ENCODE measurements around the gene CD1D.
A peak's percentile ranks its signal among the peaks of the same experiment; 100 is the strongest.
"Not testable (repeated sequence)": the region's sequence is repeated elsewhere in the genome, so short reads cannot be mapped to it uniquely, and the experiment has no call there.

CD1D gene

GRCh38 chr1:158176399-158176798, 4.3 kb upstream of the CD1D start:
- no peak for DNase-seq (ENCODE audit: low spot score)

DNA sequence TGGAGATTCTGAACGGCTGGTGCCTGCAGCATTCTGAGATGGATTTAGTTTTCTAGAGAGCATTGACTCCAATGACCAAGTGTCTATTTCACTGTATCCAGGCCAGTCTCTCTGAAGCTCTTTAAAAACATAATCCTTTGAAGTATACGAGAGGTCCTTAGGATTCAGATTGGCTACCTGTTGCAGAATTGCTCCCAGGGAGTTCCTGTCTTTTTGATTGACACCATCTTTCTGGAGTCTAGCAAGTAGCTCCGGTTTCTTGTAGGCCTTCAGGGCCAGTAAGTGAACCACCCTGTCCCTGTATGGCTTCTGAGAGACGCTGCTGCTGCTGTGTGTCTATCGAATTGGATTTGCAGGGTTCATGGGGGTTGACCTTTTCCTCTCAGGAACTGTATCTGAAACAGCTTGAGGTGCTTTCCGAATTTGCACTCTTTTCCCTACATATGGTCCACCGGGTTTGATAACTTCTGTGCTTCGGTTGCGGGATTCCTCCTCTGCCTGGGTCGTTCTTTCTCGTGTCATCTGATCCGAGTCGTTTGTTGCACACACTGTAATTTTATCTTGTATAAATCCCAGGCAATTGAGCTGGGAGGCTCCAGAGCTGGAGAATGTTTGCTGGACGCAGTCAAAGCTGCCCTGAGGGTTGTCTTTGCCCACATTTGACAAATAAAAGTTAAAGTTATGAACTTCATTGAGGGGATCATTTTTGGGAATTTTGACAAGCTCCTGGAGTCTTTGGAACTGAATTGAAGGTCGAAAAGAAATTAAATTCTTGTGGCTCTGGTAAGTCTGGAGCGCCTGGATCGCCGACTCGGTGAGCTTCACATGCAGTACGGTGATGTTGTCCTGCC, 3.6 kb upstream of the CD1D start:
- DNase-seq (ENCODE audit: low spot score): not testable (repeated sequence)

- DNase-seq (ENCODE audit: low spot score): peak; percentile 76
These were observed 2.8 kb upstream of the CD1D start for GRCh38 chr1:158177700-158178450.

GRCh38 chr1:158179301-158180041, 1.2 kb upstream of the CD1D start:
- no peak for DNase-seq (ENCODE audit: low spot score)

GRCh38 chr1:158181577-158181922, 855 bp downstream of the CD1D start:
- DNase-seq (ENCODE audit: low spot score): no peak

DNA sequence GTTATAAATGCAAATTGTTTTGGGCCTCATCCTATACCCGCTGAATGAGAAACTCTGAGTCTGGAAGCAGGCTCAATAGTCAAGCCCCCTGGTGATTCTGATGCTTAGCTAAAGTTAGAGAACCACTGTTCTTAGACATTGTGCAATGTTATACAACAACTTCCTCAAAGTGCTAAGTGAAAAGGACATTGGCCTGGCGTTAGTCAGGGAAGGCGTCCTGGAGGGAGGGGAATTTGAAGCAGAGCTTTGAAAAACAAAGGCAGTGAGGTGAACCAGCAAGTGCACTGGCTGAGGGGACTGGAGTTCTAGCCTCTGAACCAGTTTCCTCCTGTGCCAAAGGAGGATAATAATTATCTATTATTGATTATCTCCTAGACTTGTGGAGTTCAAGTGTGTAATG, 5.1 kb downstream of the CD1D start:
- DNase-seq (ENCODE audit: low spot score): no peak

DNA sequence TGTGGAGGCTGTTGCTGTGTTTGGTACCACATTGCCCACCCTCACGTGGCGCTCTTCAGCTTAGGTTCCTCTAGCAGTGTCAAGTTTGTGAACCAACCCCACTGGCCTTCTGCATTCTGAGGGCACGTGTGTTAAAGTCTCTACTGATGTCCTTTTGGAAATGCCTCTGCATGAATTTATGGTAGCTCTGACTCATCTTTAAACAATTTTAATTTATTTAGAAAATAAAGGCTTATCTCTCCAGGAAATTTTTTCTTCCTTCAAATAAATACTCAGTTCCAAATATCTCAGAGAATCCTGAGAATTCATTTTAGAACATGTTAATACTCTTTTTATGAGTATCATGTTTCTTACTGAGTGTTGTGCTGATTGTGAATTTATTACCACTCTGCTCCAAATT, 5.5 kb downstream of the CD1D start:
- DNase-seq (ENCODE audit: low spot score): no peak

GRCh38 chr1:158188611-158189010, 7.9 kb downstream of the CD1D start:
- DNase-seq (ENCODE audit: low spot score): no peak

DNA sequence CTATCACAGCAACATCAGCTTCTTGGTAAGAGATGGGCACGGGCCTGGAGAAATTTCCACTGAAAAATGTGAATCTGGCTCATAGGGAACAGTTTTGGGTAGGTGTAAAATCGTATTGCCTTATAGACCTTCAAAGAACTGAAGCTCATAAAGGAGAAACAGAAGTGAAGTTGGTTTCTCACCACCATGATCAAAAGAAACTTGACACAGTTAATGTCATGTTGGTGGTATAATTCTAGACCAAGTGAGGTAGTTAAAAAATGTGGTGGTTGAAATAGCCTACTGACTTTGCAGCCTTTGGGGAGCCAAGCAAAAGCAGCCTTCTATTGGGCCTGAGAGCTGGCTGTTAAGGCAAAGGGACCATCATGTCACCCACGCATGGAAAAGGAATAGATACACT, 8.9 kb downstream of the CD1D start:
- no peak for DNase-seq (ENCODE audit: low spot score)

- no peak for DNase-seq (ENCODE audit: low spot score)
These were observed 10.6 kb downstream of the CD1D start for GRCh38 chr1:158191299-158191698.

GRCh38 chr1:158196461-158196860, 15.8 kb downstream of the CD1D start:
- peak; percentile 13 for DNase-seq (ENCODE audit: low spot score)

- no peak for DNase-seq (ENCODE audit: low spot score)
These were observed 19.2 kb downstream of the CD1D start for GRCh38 chr1:158199849-158200248.

DNA sequence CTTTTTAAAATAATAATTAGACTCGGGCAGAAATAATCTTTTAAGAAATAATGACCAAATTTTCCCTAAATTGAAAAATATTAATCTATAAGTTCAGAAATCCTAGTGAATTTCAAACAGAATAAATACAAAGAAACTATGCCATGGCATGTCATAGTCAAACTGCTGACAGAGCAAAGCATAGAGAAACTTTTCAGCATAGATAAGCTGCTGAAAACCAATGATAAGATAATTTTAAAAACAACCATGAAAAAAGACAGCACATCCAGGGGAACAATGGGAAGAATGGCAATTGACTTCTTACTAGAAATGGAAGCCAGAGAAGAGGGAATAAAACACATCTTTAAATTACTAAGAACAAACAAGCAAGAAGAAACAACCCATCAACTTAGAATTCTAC, 19.8 kb downstream of the CD1D start:
- DNase-seq (ENCODE audit: low spot score): no peak

- DNase-seq (ENCODE audit: low spot score): peak; percentile 67
These were observed 23.2 kb downstream of the CD1D start for GRCh38 chr1:158203693-158204457.

- DNase-seq (ENCODE audit: low spot score): no peak
These were observed 23.7 kb downstream of the CD1D start for GRCh38 chr1:158204458-158204827.

- DNase-seq (ENCODE audit: low spot score): no peak
These were observed 28.0 kb downstream of the CD1D start for GRCh38 chr1:158208586-158209116.

GRCh38 chr1:158212320-158212719, 31.6 kb downstream of the CD1D start:
- no peak for DNase-seq (ENCODE audit: low spot score)

DNA sequence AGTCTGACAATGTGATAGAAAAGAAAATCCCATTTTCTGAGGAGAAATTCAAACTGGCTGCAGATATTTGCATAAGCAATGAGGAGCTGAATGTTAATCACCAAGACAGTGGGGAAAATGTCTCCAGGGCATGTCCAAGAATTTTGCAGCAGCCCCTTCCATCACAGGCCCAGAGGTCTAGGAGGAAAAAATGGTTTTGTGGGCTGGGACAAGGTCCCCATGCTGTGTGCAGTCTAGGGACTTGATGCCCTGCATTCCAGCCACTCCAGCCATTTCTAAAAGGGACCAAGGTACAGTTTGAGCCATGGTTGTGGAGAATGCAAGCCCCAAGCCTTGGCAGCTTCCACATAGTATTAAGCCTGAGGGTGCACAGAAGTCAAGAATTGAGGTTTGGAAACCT, 42.8 kb downstream of the CD1D start:
- not testable (repeated sequence) for DNase-seq (ENCODE audit: low spot score)

GRCh38 chr1:158227904-158228623, 47.4 kb downstream of the CD1D start:
- DNase-seq (ENCODE audit: low spot score): no peak

Measured in kidney tubule cell (primary cell).